SK-N-MC (cell line): ENCODE data around the gene ALG11.

ENCODE experiments used
- EZH2 ChIP-seq: fragments of 200-600 bp; sonication (generic); IDR thresholded peaks from one replicate; pipeline ENCODE4 v1.6.1; 2017; ENCODE audit warnings: antibody characterized with exemption
- POLR2AphosphoS5 ChIP-seq: IDR thresholded peaks from 2 replicates; pipeline ENCODE4 v1.6.1; 2012; ENCODE audit warnings: mild to moderate bottlenecking, low read depth, low read length, borderline replicate concordance

DNA sequence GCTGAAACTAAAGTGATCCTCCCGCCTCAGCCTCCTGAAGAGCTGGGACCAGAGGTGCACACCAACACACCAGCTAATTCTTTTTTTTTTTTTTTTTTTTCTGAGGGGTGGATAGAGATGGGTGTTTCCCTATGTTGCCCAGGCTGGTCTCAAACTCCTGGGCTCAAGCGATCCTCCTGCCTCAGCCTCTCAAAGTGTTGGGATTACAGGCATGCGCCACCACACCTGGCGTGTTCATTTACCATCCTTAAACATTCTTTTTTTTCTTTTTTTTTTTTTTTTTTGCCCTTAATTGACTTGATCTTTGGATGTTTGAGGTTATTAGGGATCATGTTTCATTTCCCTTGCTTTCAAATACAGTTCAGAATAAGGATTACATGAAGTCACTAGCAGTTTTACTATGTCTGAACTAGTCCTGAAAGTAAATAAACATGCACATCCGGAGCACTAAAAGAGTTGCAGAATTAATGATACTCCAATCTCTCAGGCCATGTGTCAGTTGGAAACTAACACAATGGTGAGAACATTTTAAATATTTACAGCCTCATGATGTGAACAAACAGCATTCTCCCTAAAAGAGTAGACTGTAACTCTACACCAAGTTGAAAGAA is 22.5 kb downstream of the ALG11 start:
- TF ChIP-seq EZH2: no peak
- no peak for TF ChIP-seq POLR2AphosphoS5
